Fibroblast of pulmonary artery (primary cell): ENCODE data around the gene UGT1A1.

Experiments used
- DNase-seq: peaks from one replicate; pipeline ENCODE4 v3.0.0-alpha.2; 2010; ENCODE audit warnings: low read depth
- H3K4me3 ChIP-seq: replicated peaks from 2 replicates; pipeline ENCODE4 v1.5.1; 2011; ENCODE audit warnings: low read depth, mild to moderate bottlenecking, control low read depth, low read length, moderate library complexity
- TF ChIP-seq, protein P1 (sequence below): IDR thresholded peaks from 2 replicates; pipeline ENCODE4 v1.5.1; 2011; ENCODE audit warnings: mild to moderate bottlenecking, control low read depth, low read length, inconsistent platforms; ENCODE audit errors: missing control alignments

Gene UGT1A1

GRCh38 chr2:233761040-233761769, 1.1 kb downstream of the UGT1A1 start:
- no peak overlapping the region for H3K4me3 ChIP-seq
- peak; percentile 4 for DNase-seq
- TF ChIP-seq, protein P1, sequence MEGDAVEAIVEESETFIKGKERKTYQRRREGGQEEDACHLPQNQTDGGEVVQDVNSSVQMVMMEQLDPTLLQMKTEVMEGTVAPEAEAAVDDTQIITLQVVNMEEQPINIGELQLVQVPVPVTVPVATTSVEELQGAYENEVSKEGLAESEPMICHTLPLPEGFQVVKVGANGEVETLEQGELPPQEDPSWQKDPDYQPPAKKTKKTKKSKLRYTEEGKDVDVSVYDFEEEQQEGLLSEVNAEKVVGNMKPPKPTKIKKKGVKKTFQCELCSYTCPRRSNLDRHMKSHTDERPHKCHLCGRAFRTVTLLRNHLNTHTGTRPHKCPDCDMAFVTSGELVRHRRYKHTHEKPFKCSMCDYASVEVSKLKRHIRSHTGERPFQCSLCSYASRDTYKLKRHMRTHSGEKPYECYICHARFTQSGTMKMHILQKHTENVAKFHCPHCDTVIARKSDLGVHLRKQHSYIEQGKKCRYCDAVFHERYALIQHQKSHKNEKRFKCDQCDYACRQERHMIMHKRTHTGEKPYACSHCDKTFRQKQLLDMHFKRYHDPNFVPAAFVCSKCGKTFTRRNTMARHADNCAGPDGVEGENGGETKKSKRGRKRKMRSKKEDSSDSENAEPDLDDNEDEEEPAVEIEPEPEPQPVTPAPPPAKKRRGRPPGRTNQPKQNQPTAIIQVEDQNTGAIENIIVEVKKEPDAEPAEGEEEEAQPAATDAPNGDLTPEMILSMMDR = no peak

DNA sequence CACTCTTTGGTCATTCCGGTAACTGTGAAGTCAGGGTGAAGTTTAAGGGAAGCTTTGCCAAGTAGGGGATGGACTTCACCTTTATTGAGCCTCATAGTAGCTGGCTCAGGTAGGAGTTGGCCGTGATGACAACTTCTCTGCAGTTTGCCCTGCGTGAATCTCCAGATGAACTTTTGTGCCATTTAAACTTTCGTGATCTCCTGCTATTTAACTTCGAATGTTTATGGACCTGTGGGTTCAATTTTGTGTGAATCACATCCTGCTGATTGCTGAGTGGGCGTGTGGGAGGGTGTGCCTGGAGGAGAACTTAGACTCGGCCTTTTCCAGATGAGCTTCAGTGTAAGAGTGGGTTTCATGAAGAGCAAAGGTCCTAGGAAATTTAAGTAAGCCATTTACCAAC, 4.2 kb downstream of the UGT1A1 start:
- DNase-seq = peak; percentile 66
- H3K4me3 ChIP-seq = no peak overlapping the region
- TF ChIP-seq, protein P1 = no peak

DNA sequence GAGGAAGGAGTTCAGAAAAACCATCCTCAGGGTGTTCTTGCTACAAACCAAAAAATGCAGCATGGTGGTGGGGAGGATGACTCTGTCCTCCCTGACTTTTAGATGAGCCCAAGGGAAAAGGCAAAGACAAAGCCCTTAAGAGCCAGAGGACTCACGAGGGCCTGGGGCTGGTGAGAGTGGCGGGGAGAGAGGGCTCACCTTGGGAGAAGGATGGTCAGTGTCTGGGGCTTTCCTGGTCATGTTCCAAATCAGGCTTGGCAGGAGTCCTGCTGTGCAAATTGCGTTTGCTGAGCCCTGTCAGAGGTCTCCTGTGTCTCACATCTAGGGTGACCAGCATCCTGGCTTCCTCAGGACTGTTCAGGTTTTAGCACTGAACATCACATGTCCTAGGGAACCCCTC, 4.7 kb downstream of the UGT1A1 start:
- TF ChIP-seq, protein P1 = no peak
- DNase-seq = no peak
- no peak overlapping the region for H3K4me3 ChIP-seq

DNA sequence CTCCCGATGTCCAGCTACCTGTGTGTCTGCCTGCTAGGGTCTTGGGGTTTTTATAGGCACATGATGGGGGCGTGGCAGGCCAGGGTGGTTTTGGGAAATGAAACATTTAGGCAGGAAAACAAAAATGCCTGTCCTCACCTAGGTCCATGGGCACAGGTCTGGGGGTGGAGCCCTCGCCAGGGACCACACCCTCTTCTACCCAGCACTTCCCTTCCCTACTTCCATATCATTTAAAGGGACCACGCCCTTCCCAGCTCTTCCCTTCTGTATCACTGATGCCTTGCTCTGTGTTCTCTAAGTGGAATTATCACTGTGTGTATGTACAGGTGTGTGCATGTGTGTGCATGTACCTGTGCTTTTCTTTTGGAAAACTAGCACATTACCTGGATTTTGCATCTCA, 6.3 kb downstream of the UGT1A1 start:
- no peak for DNase-seq
- H3K4me3 ChIP-seq = no peak overlapping the region
- TF ChIP-seq, protein P1 = no peak

DNA sequence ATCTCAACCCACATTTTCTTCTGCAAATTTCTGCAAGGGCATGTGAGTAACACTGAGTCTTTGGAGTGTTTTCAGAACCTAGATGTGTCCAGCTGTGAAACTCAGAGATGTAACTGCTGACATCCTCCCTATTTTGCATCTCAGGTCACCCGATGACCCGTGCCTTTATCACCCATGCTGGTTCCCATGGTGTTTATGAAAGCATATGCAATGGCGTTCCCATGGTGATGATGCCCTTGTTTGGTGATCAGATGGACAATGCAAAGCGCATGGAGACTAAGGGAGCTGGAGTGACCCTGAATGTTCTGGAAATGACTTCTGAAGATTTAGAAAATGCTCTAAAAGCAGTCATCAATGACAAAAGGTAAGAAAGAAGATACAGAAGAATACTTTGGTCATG, 8.0 kb downstream of the UGT1A1 start:
- TF ChIP-seq, protein P1 = no peak
- no peak overlapping the region for H3K4me3 ChIP-seq
- DNase-seq = no peak

GRCh38 chr2:233769260-233769659, 9.2 kb downstream of the UGT1A1 start:
- no peak for DNase-seq
- TF ChIP-seq, protein P1 = no peak
- no peak overlapping the region for H3K4me3 ChIP-seq

- H3K4me3 ChIP-seq = no peak overlapping the region
- DNase-seq = no peak
- TF ChIP-seq, protein P1 = no peak
These were observed 12.1 kb downstream of the UGT1A1 start for GRCh38 chr2:233772153-233772552.
